PC-3 (cell line): Measurements from ENCODE around the gene CCDC136.

ENCODE experiments used
- EZH2phosphoT487 ChIP-seq: fragments of 300-600 bp; sonication (generic); IDR thresholded peaks from 2 replicates; pipeline ENCODE4 v1.6.1; 2018; ENCODE audit warnings: mild to moderate bottlenecking, antibody characterized with exemption, low read length, borderline replicate concordance
- TF ChIP-seq, protein P1 (sequence below): fragments of 300-600 bp; sonication (generic); conservative IDR thresholded peaks from 2 replicates; pipeline ENCODE4 v1.5.1; 2017; ENCODE audit warnings: antibody characterized with exemption, low read depth, mild to moderate bottlenecking, low read length

DNA sequence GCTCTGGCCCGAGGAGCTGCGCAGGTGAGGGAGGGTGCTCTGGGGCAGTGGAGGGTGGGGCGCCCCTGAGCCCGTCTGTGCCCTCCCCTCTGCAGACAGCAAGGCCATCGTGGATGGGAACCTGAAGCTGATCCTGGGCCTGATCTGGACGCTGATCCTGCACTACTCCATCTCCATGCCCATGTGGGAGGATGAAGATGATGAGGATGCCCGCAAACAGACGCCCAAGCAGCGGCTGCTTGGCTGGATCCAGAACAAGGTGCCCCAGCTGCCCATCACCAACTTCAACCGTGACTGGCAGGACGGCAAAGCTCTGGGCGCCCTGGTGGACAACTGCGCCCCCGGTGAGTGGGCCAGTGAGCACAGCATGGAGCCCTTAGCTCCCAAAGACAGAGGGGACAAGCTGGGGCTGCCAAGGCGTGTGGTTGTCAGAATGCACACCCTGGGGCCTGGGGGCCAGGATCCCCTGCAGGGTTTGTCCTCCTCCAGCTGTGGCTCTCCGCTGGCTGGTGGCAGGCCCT is 43.5 kb downstream of the CCDC136 start:
- TF ChIP-seq, protein P1, sequence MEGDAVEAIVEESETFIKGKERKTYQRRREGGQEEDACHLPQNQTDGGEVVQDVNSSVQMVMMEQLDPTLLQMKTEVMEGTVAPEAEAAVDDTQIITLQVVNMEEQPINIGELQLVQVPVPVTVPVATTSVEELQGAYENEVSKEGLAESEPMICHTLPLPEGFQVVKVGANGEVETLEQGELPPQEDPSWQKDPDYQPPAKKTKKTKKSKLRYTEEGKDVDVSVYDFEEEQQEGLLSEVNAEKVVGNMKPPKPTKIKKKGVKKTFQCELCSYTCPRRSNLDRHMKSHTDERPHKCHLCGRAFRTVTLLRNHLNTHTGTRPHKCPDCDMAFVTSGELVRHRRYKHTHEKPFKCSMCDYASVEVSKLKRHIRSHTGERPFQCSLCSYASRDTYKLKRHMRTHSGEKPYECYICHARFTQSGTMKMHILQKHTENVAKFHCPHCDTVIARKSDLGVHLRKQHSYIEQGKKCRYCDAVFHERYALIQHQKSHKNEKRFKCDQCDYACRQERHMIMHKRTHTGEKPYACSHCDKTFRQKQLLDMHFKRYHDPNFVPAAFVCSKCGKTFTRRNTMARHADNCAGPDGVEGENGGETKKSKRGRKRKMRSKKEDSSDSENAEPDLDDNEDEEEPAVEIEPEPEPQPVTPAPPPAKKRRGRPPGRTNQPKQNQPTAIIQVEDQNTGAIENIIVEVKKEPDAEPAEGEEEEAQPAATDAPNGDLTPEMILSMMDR = no peak
- TF ChIP-seq EZH2phosphoT487 = no peak
